Renal pelvis (tissue), 4 donors: Measurements from ENCODE around the gene CACNA1C. TPM values are rescaled to one million over a fixed set of nuclear protein-coding genes. Genes with fewer than 3 reads are reported as not detected.

Source experiments
- DNase-seq: peaks from one replicate; pipeline ENCODE4 v3.0.0-alpha.2; 2013
- polyA plus RNA-seq, 3 donors: library from polyadenylated mRNA; unstranded; fragments of 120-200 nt; gene quantifications; one replicate each; pipeline ENCODE4 v1.2.1, GENCODE V29; 2013; ENCODE audit not compliant: insufficient read length in 3 of 3

CACNA1C gene
- polyA plus RNA-seq, 3 donors = 7.1 to 12.2 (median 10.0) TPM

DNA sequence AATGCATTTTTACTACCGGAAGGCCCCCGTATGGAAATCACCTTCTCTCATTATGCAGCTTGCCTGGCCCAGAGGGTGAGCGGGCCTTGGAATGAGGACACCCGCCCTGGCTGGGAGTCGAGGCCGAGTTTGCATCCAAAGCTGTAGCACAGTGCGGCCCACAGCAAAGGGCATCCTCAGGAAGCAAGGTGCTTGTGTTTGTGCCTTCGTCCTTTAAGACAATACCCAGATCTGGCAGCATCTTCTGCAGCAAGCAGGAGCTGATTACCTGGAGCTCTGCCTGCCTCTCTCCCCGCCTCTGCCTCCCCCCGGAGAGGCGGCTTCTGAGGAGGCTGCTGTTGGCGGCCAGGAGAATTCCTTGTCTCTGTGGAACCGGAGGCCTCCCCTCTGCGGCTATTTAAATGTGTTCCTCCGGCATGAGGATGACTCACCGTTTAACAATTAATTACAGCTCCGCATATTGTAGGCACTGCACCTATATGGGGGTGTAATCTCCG, 145.3 kb downstream of the CACNA1C start:
- DNase-seq = no peak

DNA sequence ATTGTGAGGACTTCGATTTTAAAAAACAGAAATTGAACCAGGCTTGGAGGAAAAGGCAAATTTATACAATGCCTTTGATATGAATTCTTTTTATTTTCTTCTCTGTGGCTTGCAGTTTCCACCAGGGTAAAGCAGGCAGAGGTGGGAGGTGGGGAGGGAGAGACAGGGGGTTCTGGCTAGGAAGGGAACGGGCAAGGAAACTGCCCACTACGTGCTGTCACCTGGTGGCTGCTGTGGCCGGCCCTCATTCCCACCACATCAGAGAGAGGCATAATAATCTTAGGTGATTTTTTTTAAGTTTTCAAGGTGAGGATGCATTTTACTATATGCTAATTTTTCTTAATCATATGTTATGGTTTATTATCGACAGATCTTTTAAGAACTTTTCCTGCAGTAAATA, 145.8 kb downstream of the CACNA1C start:
- DNase-seq = no peak

GRCh38 chr12:2205996-2206395, 153.2 kb downstream of the CACNA1C start:
- no peak for DNase-seq

DNA sequence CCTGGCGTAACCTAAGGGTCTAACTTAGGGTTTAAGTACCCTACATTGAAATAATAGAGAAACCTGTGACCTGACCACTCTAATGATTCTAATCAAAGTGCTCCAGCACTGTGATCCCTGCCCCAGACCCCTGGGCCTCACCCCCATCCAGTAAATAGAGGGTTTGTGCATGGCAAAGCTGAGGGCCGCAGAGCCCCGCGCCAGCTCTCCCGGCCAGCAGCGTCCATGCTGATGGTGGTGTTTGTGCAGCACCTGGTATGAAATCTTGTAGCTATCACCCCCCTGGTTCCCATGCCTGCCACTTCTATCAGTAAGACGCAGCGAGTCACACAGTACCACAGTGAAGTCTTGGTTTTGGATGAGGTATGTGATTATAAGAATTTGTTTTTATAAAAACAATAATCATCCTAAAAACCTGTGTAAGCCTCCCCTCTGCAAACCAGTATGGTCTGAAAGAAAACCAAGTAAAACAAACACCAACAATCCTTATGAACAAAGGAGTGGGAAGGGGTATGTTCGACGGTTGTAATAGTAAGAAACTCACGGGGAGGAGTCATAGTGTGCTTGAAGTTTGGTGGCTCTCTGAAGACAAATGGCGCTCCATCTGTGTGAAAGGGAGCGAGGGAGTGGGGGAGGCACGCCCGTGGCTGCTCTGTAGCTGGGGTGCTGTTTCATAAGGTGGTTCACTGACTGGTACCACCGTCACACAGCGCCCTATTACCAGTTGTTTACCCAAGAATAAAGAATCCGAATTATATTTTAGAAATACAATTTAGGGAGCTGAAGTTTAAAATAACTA, 156.2 kb downstream of the CACNA1C start:
- DNase-seq = no peak

DNA sequence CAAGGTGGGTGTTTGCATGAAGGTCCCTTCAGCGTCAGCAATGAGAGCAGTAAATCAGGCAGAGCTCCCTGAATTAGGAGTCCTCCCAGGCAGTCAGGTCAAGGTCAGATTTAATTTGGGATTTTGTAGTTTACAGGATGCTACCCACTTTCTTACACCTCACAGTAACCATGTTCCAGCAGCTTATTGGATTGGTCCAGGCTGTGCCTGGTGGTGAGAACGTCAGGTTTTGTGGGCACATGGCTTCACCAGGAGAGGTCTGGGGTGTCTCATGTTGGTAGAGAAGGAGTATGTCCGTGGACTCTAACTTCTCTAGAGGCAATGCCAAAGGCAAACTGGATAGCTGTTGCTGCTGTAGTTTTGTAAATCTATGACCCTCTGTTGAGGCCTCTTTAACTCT, 158.3 kb downstream of the CACNA1C start:
- DNase-seq = no peak

DNA sequence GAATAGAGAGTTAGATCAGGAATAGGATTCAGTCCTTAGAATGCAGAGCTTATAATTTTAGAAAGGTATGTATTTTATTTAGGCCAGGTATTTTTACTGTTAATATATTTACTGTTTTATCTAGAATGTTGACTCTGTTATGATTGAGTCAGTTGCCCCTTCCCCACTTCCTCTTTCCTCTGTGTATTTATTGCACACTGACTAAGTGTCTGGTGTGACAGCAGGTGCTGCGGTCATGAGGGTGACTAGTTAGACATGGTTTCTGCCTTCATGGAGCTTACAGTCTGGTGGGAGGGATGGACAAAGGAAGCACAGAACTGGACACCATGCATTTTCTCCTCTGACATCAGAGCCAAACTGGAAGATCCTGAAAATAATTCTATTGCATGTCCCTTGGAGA, 159.8 kb downstream of the CACNA1C start:
- no peak for DNase-seq

DNA sequence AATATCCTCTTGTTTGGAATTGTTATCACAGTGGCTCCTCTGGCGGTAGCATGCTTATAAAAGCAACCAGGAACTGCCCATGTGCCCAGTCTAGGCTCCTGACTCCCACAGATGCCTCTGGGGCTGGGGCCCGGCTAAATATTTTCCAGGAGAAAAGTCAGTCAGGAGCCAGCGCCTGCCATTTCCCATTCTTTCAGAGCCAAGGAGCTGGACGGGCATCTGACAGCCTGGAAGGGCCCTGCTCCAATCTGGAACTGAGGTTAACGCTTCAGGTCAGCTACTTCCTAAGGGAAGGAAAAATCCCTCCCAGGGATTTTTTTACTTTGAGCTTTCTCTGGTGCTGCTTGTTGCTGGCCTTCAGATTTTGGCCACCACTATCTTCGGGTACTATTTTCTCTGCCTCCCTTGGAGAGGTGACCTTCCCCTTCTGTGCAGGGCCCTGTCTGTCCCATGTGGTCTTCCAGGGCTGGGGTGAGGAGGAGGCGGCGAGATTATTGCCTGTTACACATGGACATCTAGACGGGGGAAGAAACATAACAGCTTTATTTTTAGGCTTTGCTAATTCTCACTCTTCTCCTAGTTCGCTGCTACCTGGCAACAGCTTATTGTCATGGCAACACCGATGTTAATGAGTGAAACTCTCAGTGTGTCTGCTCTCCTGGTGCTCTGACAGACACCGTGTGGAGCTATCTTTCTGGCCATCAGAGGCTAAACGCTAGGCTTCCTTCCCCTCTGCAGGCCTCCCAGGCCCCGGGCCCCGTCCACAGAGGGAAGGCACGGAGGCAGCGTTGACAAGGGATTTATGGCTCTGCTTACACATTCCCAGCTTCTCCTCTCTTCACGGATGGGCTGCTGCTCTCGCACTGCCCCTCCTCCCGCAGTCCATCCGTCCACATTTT, 160.4 kb downstream of the CACNA1C start:
- DNase-seq = peak; percentile 85

GRCh38 chr12:2214411-2214810, 161.6 kb downstream of the CACNA1C start:
- DNase-seq = no peak

DNA sequence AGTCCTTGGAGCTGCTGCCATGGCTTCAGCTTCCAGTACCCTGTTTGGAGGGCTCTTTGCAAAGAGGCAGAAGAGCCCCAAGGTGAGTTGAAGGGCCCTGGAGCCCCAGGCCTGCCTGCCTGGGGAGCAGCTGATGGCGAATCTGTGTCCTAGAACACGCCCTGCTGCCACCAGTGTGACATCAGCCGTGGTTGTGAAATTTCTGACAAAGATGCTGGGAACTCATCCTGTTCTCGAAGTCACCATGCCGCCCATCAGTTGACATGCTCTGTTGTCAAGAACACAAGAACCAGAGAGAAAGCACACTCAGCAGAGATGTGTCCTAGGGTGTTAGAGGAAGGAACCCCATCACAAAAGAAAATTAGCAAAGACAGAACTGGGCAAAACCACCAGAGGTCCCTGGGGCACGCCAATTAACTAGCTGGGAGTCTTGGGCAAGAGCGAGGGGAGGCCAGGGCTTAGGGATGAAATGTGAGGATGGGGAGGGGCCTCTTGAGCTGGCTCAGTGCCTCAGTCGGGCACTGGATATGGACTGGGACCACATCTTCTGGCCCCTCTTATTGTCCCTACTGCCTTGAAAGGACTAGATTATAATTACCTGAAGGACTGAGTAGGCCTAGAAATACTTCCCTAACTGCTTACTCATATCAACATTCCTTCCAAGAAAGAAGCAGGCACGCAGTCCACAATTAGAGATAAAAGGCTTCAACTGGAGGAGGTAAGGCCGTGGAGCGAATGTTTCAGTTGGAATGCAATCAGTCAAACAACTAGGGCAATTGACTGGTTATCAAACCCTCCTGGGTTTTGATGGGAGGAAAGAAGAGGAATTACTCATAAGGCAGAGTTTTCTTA, 163.1 kb downstream of the CACNA1C start:
- no peak for DNase-seq

DNA sequence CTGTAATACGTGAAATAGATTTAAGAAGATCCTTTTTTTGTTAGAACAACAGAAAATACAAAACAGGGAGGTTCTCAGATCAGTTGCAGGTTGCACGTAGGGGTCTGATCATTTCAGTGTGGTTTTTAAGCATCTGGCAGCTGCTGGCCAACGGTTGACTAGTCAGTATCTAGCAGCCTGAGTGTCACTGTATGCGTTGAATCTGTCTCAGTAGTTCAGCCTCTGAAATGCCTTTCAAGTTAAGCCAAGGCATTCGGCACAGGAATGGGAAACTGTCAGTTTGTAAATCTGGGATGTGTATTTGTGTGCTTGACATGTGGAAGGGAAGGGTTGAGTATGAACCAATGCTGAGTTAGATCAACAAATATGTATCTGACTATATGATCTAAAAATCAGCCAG, 165.9 kb downstream of the CACNA1C start:
- no peak for DNase-seq

DNA sequence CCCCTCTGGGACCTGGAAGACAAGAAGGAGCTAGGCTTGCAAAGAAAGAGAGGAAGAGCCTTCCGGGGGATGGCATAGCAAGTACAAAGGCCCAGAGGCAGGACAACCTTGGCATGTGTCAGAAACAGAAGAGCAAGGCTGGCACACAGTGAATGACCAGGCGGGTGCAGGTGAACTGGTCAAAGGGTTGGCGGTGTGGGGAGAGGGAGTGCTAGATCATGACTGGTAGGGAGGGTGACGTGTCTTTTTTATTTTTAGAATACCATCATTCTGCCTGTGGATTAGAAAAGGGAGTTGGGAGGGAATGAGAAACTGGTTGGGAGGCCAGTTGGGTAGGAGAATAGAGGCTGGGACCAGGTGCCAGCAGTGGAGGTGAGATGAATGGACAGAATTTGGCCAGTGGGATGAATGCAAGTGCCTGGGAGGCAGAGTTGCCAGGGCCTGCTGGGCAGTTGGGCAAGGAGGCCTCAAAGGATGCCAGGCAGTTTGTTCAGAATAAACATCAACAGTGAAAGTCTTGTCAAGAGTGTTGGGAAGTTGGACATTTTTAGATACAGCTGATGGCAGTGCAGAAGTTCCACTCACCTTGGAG, 168.3 kb downstream of the CACNA1C start:
- DNase-seq = no peak

- no peak for DNase-seq
These were observed 169.9 kb downstream of the CACNA1C start for GRCh38 chr12:2222691-2223090.

GRCh38 chr12:2224961-2225360, 172.2 kb downstream of the CACNA1C start:
- DNase-seq = no peak

GRCh38 chr12:2225696-2226095, 172.9 kb downstream of the CACNA1C start:
- DNase-seq = no peak

GRCh38 chr12:2226641-2227040, 173.9 kb downstream of the CACNA1C start:
- no peak for DNase-seq

DNA sequence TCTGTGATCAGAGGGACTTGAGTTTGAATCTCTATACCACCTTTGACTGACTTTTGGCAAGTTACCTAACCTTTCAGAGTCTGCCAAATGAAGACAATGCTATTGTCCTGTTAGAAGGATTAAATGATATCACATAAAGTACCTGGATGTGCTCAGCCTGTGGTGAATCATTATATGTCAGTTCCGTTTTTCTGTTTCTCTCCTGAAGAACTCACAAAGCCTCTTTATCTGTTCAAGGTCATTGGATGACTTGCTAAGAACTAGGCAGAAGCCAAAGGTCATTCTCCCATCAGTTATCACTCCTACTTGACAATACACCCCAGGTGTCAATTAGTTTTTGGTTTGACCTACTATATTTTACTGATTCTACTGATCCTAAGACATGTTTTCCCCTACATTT, 174.6 kb downstream of the CACNA1C start:
- no peak for DNase-seq

DNA sequence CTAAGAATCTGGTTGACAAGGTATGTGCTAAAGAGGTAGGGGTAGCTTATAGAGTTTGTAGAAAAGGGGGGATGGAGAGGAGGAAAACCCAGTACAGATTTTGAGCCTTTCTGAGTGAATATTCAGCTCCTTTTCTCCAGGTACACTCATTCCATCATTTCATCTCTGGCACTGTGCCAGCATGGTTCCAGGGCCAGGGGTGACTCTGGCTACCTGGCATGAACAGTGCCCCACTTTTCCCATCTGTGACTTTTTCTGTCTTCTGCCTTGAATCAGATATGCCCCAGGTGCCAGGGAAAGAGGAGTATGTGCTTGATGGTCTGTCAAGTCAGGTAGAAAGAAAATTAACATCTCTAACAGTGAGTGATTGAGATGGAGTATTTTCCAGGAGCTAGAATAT, 175.7 kb downstream of the CACNA1C start:
- no peak for DNase-seq

DNA sequence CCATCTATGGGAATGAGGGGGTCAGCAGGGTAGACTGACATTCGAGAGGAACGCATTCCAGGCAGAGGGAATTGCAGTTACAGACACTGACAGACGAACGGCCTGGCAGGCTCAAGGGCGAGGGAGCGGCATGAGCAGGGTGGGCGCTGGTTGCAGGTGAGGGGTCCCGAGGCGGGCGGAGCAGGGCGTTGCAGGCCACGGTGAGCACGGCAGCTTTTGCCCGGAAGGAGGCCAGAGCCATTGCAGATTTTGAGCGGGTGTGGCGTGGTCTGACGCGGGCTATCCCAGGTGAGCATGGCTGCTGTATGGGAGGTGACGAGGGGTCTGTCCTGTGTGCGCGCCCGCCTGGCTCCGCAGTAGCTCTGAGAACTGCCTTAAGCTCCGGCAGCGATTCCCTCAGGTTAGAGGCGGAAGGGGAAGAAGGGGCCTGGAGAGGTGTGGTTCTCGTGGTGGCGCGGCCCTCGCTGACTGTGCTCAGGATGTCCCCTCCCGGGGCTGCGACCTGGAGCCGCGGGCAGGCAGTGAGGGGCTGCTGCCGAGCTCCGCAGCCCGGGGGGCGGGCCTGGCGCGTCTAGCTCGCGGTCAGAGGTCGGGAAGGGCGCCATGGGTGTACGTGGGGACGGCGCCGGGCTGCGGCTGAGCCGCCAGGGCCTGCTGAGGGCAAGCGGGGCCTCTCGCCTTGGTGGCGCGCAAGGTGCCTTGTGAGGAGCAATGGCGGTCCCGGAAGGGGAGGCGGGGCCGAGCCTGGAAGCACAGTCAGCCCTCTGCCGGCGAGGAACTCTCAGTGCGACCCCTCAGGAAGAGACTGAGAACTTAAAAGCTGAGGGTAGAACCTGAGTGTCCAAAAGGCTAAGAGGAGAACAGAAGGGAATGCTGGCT, 177.1 kb downstream of the CACNA1C start:
- DNase-seq = no peak

DNA sequence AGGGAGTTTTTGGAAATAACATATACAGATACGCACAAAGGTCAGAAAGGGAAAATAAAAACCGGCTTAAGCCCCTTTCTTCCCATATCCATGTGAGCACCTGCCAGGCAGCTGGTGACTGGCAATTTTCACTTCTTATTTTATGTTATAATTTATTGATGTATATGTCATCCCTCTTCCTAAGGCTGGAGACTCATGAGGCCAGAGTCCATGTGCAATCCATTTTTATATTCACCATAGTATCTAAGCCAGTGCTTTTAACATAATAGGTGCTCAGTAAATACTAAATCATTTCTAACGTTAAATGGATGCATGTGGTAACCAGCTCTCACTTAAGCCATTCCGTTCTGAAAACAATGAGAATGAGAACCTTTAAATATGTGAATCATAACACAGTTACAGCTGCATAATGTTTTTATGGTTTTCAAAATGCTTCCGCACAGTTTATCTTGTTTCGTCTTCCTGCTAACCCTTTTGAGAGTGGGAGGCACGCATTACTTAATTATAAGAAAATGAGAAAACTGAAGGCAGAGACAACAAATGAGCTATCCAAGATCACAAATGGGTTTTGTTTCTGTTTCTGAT, 178.3 kb downstream of the CACNA1C start:
- no peak for DNase-seq

DNA sequence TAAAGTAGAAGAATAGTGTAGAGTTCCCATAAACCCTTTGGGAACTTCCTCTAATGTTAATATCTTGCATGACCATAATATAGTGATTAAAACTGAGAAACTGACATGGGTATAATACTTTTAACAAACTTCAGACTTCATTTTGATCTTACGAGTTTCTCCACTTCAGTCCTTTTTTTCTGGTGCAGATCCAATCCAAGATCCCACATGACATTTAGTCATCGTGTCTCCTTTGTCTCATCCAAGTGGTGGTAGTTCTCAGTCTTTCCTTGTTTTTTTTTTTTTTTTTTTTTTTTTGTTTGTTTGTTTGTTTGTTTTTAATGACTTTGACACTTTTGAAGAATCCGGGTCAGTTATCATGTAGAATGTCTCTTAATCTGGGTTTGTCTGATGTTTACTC, 179.2 kb downstream of the CACNA1C start:
- no peak for DNase-seq
